Measurements from ENCODE around the gene TMEM134. TPM values are rescaled to one million over a fixed set of nuclear protein-coding genes. Genes with fewer than 3 reads are reported as not detected.
A peak's percentile ranks its signal among the peaks of the same experiment; 100 is the strongest.

TMEM134 gene
- total RNA-seq, 1 experiment from 2014 or later = 14.8 TPM

DNA sequence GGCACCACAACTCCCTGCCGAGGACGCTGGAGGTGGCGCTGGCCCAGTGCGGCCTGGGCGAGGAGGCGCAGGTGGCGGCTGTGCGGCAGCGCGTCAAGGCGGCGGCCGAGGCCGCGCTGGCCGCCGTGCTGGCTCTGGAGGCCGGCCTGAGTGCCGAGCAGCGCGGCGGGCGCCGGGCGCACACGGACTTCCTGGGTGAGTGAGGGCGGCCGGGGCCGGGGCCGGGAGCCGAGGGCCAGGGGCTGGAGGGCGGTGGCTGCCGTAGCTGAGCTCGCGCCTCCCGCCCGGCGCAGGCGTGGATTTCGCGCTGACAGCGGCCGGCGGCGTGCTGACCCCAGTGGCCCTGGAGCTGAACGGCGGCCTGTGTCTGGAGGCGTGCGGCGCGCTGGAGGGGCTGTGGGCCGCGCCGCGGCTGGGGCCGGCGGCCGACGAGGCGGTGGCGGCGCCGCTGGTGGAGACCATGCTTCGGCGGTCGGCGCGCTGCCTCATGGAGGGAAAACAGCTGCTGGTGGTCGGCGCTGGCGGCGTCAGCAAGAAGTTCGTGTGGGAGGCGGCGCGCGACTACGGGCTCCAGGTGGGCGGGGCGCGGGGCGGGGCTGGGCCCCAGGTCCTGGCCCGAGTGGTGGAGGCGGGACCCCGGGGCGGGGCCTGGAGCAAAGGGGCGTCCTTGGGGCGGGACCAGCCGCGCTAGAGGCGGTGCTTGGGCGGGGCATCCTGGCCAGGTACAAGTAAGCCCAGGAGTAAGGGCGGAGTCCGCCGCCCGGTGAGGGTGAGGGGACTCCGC is 48.2 kb downstream of the TMEM134 start:
- in situ Hi-C loops (cut with HindIII; ENCODE audit: low pct_unique_long_range_greater_than_20kb, low sequenced_read_pairs) = no loop called here
- DNase-seq (ENCODE audit: low read depth, low spot score) = peak; percentile 88

DNA sequence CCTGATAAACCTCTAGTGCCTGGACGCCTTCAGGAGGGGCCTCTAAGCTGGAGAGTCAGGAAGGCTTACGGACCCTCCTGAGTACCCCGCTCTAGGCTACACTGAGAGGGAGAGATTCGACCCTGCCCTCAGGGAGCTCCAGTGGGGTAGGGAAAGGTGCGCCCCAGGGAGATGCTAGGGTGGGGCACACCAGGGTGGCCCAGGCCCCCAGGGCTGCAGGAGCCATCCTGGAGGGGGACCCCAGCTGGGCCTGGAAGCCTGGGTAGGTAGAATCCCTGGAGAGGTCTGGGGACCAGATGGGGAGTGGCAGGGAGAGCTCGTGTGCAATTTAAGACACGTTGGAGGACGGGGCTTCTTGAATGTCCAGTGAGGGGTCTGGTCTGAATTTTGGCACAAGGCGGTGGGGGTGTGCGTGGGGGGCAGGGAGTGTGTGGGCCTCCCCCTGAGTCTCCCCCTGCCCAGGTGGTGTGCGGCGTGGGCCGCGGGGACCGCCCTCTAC is 48.9 kb downstream of the TMEM134 start:
- no peak for DNase-seq (ENCODE audit: low read depth, low spot score)
- in situ Hi-C loops (cut with HindIII; ENCODE audit: low pct_unique_long_range_greater_than_20kb, low sequenced_read_pairs) = no loop called here

DNA sequence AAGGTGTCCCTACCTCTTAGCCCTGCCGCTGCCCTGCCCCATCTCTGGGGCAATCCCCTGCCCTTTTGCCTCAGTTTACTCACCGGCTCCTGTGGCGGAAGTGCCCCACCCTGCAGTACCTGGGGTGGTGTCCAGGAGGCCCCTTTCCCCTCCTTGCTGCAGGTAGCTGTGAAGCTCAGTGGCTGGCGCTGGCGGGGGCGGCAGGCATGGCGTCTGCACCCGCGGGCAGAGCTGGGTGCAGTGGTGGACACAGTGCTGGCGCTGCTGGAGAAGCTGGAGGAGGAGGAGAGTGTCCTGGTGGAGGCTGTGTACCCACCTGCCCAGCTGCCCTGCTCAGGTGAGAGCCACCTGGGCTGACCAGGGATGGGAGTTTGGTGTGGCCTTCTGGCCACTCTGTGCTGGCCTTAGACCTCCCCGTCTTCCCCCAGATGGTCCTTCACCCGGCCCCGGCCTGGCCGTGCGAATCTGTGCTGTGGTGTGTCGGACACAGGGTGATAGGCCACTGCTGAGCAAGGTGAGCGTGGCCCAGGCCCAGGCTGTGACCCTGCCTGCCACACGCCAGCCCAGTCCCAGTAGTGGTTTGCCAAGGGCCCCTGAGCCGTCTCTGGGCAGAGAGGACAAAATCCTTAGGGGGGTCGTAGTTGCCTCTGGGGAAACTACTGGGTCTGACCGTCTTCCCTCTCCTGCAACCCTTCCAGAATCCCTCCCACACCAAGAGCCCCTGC is 49.6 kb downstream of the TMEM134 start:
- in situ Hi-C loops (cut with HindIII; ENCODE audit: low pct_unique_long_range_greater_than_20kb, low sequenced_read_pairs) = no loop called here
- no peak for DNase-seq (ENCODE audit: low read depth, low spot score)

DNA sequence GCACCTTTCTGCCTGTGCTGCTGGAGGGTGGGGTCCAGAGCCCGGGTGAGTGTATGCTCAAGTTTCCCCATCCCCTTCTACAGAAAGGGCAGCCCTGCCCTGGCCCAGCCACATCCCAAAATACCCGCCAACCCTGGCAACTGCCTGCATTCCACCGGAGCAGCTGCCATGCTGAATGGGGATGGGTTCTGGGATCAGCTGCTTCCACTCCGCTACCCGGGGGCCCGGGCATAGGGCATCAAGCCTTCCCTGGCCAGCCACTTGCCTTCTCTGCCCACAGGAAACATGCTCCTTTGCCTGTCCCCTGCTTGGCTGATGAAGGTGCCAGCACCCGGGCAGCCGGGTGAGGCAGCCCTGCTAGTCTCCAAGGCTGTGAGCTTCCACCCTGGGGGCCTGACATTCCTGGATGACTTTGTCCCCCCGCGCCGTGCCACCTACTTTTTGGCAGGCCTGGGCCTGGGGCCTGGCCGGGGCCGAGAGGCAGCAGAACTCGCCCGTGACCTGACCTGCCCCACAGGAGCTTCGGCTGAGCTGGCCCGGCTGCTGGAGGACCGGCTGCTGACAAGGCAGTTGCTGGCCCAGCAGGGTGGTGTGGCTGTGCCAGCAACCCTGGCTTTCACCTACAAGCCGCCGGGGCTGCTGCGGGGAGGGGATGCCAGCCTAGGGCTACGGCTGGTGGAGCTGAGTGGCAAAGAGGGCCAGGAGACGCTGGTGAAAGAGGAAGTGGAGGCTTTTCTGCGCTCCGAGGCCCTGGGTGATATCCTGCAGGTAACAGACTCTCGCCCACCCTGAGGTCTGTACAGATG is 50.4 kb downstream of the TMEM134 start:
- in situ Hi-C loops (cut with HindIII; ENCODE audit: low pct_unique_long_range_greater_than_20kb, low sequenced_read_pairs) = no loop called here
- DNase-seq (ENCODE audit: low read depth, low spot score) = no peak

DNA sequence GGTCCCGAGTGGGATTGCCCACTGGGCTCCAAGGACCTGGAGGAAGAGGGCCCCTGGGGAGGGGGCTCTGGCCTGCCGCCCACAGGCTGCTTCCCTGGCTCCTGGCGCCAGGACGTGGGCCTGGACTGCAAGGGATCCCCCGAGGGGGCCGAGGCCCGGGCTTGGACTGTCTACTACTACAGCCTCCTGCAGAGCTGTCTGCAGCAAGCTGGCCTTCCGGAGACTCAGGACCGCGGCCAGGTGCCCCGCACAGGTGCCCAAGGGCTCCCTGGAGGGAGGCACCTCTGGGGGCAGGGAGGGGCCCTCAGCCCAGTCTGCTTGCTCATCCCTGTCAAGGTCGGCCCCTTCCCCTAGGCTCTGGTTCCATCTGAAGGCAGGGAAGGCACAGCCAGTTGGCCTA is 51.6 kb downstream of the TMEM134 start:
- in situ Hi-C loops (cut with HindIII; ENCODE audit: low pct_unique_long_range_greater_than_20kb, low sequenced_read_pairs) = no loop called here
- DNase-seq (ENCODE audit: low read depth, low spot score) = no peak

DNA sequence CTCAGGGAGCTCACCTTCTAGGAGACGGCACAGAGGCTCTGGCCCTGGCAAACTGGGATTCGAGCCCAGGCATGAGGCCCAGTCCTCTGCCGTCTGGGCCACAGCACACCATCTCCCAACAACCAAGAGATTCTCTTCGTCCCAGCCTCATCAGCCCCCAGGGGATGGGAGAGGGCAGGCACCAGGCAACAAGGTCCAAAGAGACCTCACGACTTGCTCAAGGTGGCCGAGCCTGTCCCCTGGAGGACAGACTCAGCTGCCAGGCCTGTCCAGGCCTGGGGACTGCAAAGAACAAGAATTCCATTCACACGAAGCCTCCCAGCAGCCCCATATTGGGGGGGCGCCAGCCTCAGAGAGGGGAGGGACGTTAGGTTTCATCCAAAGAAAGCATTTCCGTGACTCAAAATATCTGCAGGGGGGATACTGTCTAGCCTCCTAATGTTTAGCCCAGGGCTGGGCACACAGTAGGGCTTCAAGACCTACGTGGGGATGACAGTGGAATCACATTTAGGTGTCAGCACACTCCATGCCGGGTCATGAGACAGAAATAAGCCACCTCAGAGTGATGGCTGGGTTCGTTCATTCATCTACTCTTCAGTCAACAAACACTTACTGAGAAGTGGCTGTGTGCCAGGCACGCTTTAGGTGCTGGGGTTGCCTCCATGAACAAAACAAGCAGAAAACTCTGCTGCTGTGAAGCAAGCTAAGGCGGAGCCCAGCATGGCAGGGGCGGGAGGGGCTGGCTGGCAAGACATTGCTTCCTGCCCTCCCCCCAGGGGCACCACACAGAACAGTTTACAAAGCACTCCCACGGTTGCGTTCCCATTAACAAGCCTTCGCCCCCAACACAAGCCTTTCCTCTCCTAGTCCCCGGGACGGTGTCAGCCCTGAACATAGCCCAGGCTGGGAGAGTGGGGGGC is 52.4 kb downstream of the TMEM134 start:
- in situ Hi-C loops (cut with HindIII; ENCODE audit: low pct_unique_long_range_greater_than_20kb, low sequenced_read_pairs) = no loop called here
- no peak for DNase-seq (ENCODE audit: low read depth, low spot score)

DNA sequence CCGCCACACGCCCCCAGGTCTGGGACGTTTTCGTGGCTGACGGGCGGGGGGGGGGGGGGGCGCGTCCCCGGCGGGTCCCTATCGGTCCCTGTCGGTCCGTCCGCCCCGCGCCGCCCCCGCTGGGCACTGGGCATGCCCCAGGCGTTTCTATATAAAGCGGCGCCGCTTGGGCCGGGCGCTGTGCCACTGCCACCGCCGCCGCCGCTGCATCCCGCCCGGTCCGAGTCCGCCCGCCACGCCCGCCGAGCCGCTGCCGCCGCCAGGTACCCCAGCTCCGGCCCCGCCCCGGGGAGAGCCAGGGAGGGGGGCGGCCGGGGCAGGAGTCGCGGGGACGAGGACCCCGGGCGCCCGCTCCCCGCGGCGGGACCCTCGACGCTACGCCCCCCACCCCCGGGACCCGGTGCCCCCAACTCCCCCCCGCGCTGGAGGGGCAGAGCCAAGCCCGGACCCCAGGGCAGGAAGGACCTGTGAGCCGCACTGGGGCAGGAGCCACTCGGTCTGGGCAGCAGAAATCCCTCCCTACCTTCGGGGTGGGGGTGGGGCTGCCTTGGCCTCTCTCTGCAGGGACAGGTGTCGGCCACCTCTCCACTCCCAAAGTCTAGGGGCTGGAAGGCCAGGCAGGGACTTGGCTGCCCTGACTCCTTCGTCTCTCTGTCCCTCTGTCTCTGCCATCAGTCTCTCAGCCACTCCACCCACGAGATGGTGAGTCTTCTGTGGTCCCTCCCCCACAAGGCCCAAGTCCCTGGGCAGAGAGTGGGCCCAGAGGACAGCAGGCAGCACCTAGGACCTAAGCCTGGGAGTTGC is 53.3 kb downstream of the TMEM134 start, which contains the start of gene CARNS1:
CARNS1 (plus strand) TSS at position 178 of the 804 bp plus-strand sequence; CDS start at position 700, 522 bp downstream.
- DNase-seq (ENCODE audit: low read depth, low spot score) = no peak
- in situ Hi-C loops (cut with HindIII; ENCODE audit: low pct_unique_long_range_greater_than_20kb, low sequenced_read_pairs) = no loop called here

DNA sequence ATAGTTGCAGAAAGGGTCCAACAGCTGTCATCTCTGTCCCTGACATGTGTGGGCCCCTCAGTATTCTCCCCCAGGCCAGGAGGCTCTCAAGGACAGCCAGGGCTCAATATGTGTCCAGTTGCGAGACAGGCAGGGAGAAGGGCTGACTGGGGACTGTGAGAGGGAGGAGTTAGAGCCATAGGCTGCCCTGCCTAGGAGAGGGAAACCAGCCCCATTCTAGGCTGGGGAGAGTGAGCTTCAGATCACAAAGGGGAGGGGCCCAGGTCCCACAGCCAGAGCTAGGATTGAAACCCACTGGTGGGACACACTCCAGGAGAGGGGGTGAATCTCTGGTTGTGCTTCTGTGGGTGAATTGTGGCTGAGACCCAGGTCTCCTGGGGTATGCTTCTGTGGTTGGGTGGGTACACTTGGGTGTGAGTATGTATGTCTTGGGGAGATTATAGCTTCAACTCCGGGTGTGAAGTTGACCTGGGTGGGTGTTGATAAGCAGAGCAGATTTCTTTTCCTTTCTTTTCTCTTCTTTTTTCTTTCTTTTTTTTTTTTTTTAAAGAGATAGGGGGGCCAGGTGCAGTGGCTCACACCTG is 55.7 kb downstream of the TMEM134 start:
- no peak for DNase-seq (ENCODE audit: low read depth, low spot score)
- in situ Hi-C loops (cut with HindIII; ENCODE audit: low pct_unique_long_range_greater_than_20kb, low sequenced_read_pairs) = no loop called here

DNA sequence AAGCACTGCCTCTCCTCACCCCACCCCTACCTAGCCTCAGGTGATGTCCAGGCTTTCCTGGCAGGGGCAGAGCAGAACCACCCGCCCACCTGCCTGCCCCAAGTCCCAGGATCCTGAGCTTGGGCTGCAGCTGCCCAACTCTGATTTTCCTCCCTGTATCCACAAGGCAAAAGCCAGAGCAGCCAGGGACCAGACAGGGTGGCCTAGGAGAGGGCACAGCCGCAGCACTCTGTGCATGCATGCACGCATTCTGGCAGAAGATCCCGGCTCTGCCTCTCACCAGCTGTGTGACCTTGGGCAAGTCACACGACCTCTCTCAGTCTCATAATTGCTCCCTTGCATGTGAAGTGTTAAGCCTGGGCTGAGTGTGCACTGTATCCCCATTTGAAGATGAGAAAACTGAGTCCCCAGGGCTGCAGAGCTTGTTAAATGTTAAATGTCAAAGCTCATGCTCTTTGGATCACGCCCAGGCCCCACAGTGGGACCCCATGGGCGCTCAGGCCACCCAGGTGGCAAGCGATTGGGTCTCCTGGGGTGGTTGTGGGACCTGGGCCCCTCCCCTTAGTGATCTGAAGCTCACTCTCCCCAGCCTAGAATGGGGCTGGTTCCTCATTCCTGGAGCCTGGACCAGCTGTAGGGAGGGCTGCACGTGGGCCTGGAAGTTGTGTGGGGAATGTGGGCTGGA is 56.4 kb downstream of the TMEM134 start:
- in situ Hi-C loops (cut with HindIII; ENCODE audit: low pct_unique_long_range_greater_than_20kb, low sequenced_read_pairs) = no loop called here
- DNase-seq (ENCODE audit: low read depth, low spot score) = no peak

DNA sequence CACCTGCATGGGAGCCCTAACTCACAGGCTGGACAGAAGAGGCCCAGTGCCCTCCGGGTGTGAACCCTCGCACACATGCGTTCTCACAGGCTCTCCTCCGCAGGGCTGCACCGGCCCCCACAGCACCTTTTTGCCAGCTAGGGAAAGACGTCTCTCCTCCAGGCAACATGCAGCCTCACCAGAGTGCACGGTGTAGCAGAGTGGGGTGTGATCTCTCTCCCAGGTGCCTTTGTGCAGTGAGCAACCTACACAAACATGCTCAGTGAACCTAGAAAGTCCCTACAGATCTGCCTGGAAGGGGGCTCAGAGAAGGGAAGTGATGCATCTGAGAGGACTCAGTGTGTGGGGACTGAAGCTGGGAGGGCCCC is 57.3 kb downstream of the TMEM134 start:
- DNase-seq (ENCODE audit: low read depth, low spot score) = no peak
- in situ Hi-C loops (cut with HindIII; ENCODE audit: low pct_unique_long_range_greater_than_20kb, low sequenced_read_pairs) = no loop called here

Small RNA genes lying within 50 kb of the gene (small RNA-seq; reads per million reads assigned to genes)
- 0 reads per million in 2 experiments for gene MIR6752

Other genes starting within 250 kb of the TMEM134 start
- 25.0 and 29.6 TPM in 2 replicates for gene GRK2, start 202.8 kb downstream of the TMEM134 start, total RNA-seq (2014; rRNA removed; shearing (Covaris generic))
- gene ANKRD13D, start 179.9 kb downstream of the TMEM134 start, total RNA-seq (2014; rRNA removed; shearing (Covaris generic)) = 16.9 and 17.8 TPM in 2 replicates
- gene SSH3, start 165.7 kb downstream of the TMEM134 start, total RNA-seq (2014; rRNA removed; shearing (Covaris generic)) = 3.8 and 5.9 TPM in 2 replicates
- gene POLD4, start 115.7 kb downstream of the TMEM134 start, total RNA-seq (2014; rRNA removed; shearing (Covaris generic)) = 20.2 and 21.8 TPM in 2 replicates
- gene CLCF1, start 95.7 kb downstream of the TMEM134 start, total RNA-seq (2014; rRNA removed; shearing (Covaris generic)) = 0.45 TPM in 1 of 2 replicates, not detected in the other
- gene RAD9A, start 77.3 kb downstream of the TMEM134 start, total RNA-seq (2014; rRNA removed; shearing (Covaris generic)) = 6.6 and 8.1 TPM in 2 replicates
- gene PPP1CA, start 67.4 kb downstream of the TMEM134 start, total RNA-seq (2014; rRNA removed; shearing (Covaris generic)) = 173 and 193 TPM in 2 replicates
- not detected in 2 replicates for gene TBC1D10C, start 65.2 kb downstream of the TMEM134 start, total RNA-seq (2014; rRNA removed; shearing (Covaris generic))
- not detected in 2 replicates for gene CARNS1, start 53.6 kb downstream of the TMEM134 start, total RNA-seq (2014; rRNA removed; shearing (Covaris generic))
- gene RPS6KB2, start 40.8 kb downstream of the TMEM134 start, total RNA-seq (2014; rRNA removed; shearing (Covaris generic)) = 16.9 and 17.9 TPM in 2 replicates
- gene PTPRCAP, start 31.6 kb downstream of the TMEM134 start, total RNA-seq (2014; rRNA removed; shearing (Covaris generic)) = 0.16 and 0.79 TPM in 2 replicates
- 94.1 and 108 TPM in 2 replicates for gene CORO1B, start 25.8 kb downstream of the TMEM134 start, total RNA-seq (2014; rRNA removed; shearing (Covaris generic))
- gene GPR152, start 16.5 kb downstream of the TMEM134 start, total RNA-seq (2014; rRNA removed; shearing (Covaris generic)) = not detected in 2 replicates
- gene CABP4, start 13.9 kb downstream of the TMEM134 start, total RNA-seq (2014; rRNA removed; shearing (Covaris generic)) = 0.18 TPM in 1 of 2 replicates, not detected in the other
- 42.5 and 48.0 TPM in 2 replicates for gene AIP, start 13.8 kb upstream of the TMEM134 start, total RNA-seq (2014; rRNA removed; shearing (Covaris generic))
- gene PITPNM1, start 36.1 kb upstream of the TMEM134 start, total RNA-seq (2014; rRNA removed; shearing (Covaris generic)) = 9.3 and 10.8 TPM in 2 replicates
- gene CDK2AP2, start 38.9 kb upstream of the TMEM134 start, total RNA-seq (2014; rRNA removed; shearing (Covaris generic)) = 13.4 and 13.9 TPM in 2 replicates
- not detected in 2 replicates for gene CABP2, start 54.2 kb upstream of the TMEM134 start, total RNA-seq (2014; rRNA removed; shearing (Covaris generic))
- 722 and 833 TPM in 2 replicates for gene GSTP1, start 114.6 kb upstream of the TMEM134 start, total RNA-seq (2014; rRNA removed; shearing (Covaris generic))
- gene NDUFV1, start 137.7 kb upstream of the TMEM134 start, total RNA-seq (2014; rRNA removed; shearing (Covaris generic)) = 159 and 175 TPM in 2 replicates
- gene NUDT8, start 160.7 kb upstream of the TMEM134 start, total RNA-seq (2014; rRNA removed; shearing (Covaris generic)) = 4.5 and 7.8 TPM in 2 replicates
- gene TBX10, start 170.5 kb upstream of the TMEM134 start, total RNA-seq (2014; rRNA removed; shearing (Covaris generic)) = not detected in 2 replicates
- gene ACY3, start 181.5 kb upstream of the TMEM134 start, total RNA-seq (2014; rRNA removed; shearing (Covaris generic)) = not detected in 2 replicates
- 0.72 and 1.4 TPM in 2 replicates for gene ALDH3B2, start 205.4 kb upstream of the TMEM134 start, total RNA-seq (2014; rRNA removed; shearing (Covaris generic))